Tibial nerve (tissue), 4 donors: ENCODE results near the gene DOCK1. TPM values are rescaled to one million over a fixed set of nuclear protein-coding genes. Genes with fewer than 3 reads are reported as not detected.

Source experiments
- DNase-seq, 2 donors: peaks; one replicate each; pipeline ENCODE4 v3.0.0-alpha.2; 2019; ENCODE audit warnings: low spot score in 2 of 2
- H3K27ac ChIP-seq, 4 donors: fragments of 200-600 bp; sonication (generic) in 3 of 4; one replicate each; pipeline ENCODE4 v1.5.1; 2017 to 2019; ENCODE audit warnings: mild to moderate bottlenecking in 1 of 4
- H3K27me3 ChIP-seq, 2 donors: fragments of 200-600 bp; sonication (generic) in 1 of 2; one replicate each; pipeline versions ENCODE4 v1.5.1 to v1.6.0; 2017 to 2019
- H3K36me3 ChIP-seq, 3 donors: fragments of 200-600 bp; sonication (generic); one replicate each; pipeline ENCODE4 v1.5.1; 2018 to 2019
- H3K4me1 ChIP-seq, 4 donors: fragments of 200-600 bp; sonication (generic) in 3 of 4; one replicate each; pipeline ENCODE4 v1.5.1; 2017 to 2019
- H3K4me3 ChIP-seq, 4 donors: fragments of 200-600 bp; sonication (generic) in 3 of 4; one replicate each; pipeline ENCODE4 v1.5.1; 2017 to 2019; ENCODE audit warnings: mild to moderate bottlenecking in 1 of 4, moderate library complexity in 1 of 4
- H3K9me3 ChIP-seq, 4 donors: fragments of 200-600 bp; sonication (generic) in 3 of 4; one replicate each; pipeline ENCODE4 v1.5.1; 2017 to 2019
- CTCF ChIP-seq, 5 experiments: fragments of 200-600 bp in 3 of 5; fragments of 450-650 bp in 2 of 5; sonication (generic) in 3 of 5; IDR thresholded peaks; one replicate each; pipeline ENCODE4 v1.5.1; 2016 to 2019; ENCODE audit warnings: antibody characterized with exemption in 5 of 5, mild to moderate bottlenecking in 3 of 5, moderate library complexity in 2 of 5
- EP300 ChIP-seq, 2 donors: sonication (generic); formaldehyde crosslinking; IDR thresholded peaks; one replicate each; pipeline ENCODE4 v1.6.1; 2017; ENCODE audit warnings: antibody characterized with exemption in 2 of 2, mild to moderate bottlenecking in 1 of 2
- POLR2A ChIP-seq, 2 donors: fragments of 450-650 bp; IDR thresholded peaks; one replicate each; pipeline ENCODE4 v1.6.1; 2017; ENCODE audit warnings: antibody characterized with exemption in 2 of 2, mild to moderate bottlenecking in 2 of 2, moderate library complexity in 2 of 2
- WGBS, 2 donors: methylation state at CpG; one replicate each; pipeline ENCODE4 v1.1.5; 2018; 5-methylcytosine and 5-hydroxymethylcytosine counted together
- total RNA-seq, 4 donors: library from RNA; depleted of rRNA; stranded (reverse); fragments of >200 nt; gene quantifications; one replicate each; pipeline ENCODE4 v1.1.0, GENCODE V29; 2016

DOCK1 gene
- total RNA-seq, 4 donors from 2014 or later = 57.3 to 76.7 (median 63.7) TPM

- 42 to 82% methylated on average over 3 of the region's 3 CpGs for WGBS, 2 donors
- no peak overlapping the region for H3K27ac ChIP-seq
- no peak overlapping the region for H3K4me3 ChIP-seq
- TF ChIP-seq EP300 (IDR thresholded peaks at IDR 0.05) (no peak), CTCF (IDR thresholded peaks at IDR 0.05) (no peak), POLR2A (IDR thresholded peaks at IDR 0.05) (no peak)
- DNase-seq = no peak
- no peaks in the 10 kb centered on the region for H3K27me3 ChIP-seq
- no peaks in the 10 kb centered on the region for H3K9me3 ChIP-seq
- H3K4me1 ChIP-seq = no peaks in the 10 kb centered on the region
- peaks cover 0 to 53% (median 0%) of the 10 kb centered on the region in 3 donors for H3K36me3 ChIP-seq
These were observed 349.0 kb downstream of the DOCK1 start for GRCh38 chr10:127254276-127254675.

- peaks cover 0 to 45% (median 0%) of the 10 kb centered on the region in 3 donors for H3K36me3 ChIP-seq
- no peaks in the 10 kb centered on the region for H3K9me3 ChIP-seq
- 69 to 71% methylated on average over 8 of the region's 8 CpGs for WGBS, 2 donors
- H3K4me1 ChIP-seq = no peaks in the 10 kb centered on the region
- no peak overlapping the region for H3K4me3 ChIP-seq
- no peak for DNase-seq
- H3K27ac ChIP-seq = no peak overlapping the region
- no peaks in the 10 kb centered on the region for H3K27me3 ChIP-seq
- TF ChIP-seq POLR2A (IDR thresholded peaks at IDR 0.05) (no peak), EP300 (IDR thresholded peaks at IDR 0.05) (no peak), CTCF (IDR thresholded peaks at IDR 0.05) (no peak)
These were observed 352.2 kb downstream of the DOCK1 start for GRCh38 chr10:127257395-127257794.

- Histone ChIP-seq H3K27me3 (no peaks in the 10 kb centered on the region), H3K9me3 (no peaks in the 10 kb centered on the region), H3K4me3 (no peak overlapping the region), H3K27ac (no peak overlapping the region), H3K36me3 (peaks cover 0 to 40% (median 0%) of the 10 kb centered on the region in 3 donors), H3K4me1 (no peaks in the 10 kb centered on the region)
- 88% methylated on average over 11 of the region's 11 CpGs for WGBS, 2 donors
- no peak for DNase-seq
- TF ChIP-seq POLR2A (IDR thresholded peaks at IDR 0.05) (no peak), CTCF (IDR thresholded peaks at IDR 0.05) (no peak), EP300 (IDR thresholded peaks at IDR 0.05) (no peak)
These were observed 354.1 kb downstream of the DOCK1 start for GRCh38 chr10:127259347-127259746.

DNA sequence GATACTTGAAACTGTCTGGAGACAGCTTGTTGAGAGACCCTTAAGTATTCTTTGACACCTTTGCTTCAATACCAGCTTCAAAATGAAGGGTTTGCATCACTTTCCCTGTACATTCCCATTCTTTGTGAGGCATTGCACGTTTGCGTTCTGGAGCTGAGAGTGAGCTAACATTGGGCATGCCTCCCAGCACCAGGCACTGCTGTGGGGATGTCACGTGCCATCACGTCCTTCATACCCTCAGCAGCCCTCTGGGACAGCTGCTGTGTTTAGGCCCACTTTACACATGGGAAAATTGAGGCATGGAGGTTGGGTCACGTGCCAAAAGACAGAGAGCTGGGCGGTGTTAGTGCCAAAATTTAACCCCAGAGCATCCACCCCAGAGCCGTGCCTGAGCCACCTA lies 357.4 kb downstream of the DOCK1 start:
- H3K4me3 ChIP-seq = no peak overlapping the region
- WGBS, 2 donors = 86 to 89% methylated on average over 7 of the region's 7 CpGs
- DNase-seq = no peak
- no peaks in the 10 kb centered on the region for H3K4me1 ChIP-seq
- H3K36me3 ChIP-seq = peaks cover 0 to 47% (median 0%) of the 10 kb centered on the region in 3 donors
- no peak overlapping the region for H3K27ac ChIP-seq
- TF ChIP-seq CTCF (IDR thresholded peaks at IDR 0.05) (no peak), POLR2A (IDR thresholded peaks at IDR 0.05) (no peak), EP300 (IDR thresholded peaks at IDR 0.05) (no peak)
- H3K27me3 ChIP-seq = no peaks in the 10 kb centered on the region
- H3K9me3 ChIP-seq = no peaks in the 10 kb centered on the region

GRCh38 chr10:127265288-127265687 lies 360.1 kb downstream of the DOCK1 start:
- Histone ChIP-seq H3K9me3 (no peaks in the 10 kb centered on the region), H3K4me1 (no peaks in the 10 kb centered on the region), H3K27ac (no peak overlapping the region), H3K36me3 (peaks cover 0 to 30% (median 0%) of the 10 kb centered on the region in 3 donors), H3K27me3 (no peaks in the 10 kb centered on the region), H3K4me3 (no peak overlapping the region)
- 90 to 92% methylated on average over 3 of the region's 3 CpGs for WGBS, 2 donors
- TF ChIP-seq POLR2A (IDR thresholded peaks at IDR 0.05) = no peak
- no peak for TF ChIP-seq CTCF (IDR thresholded peaks at IDR 0.05)
- no peak for TF ChIP-seq EP300 (IDR thresholded peaks at IDR 0.05)
- DNase-seq = no peak
